AG08396 (cell line): ENCODE results near the gene MSH3.
A peak's percentile ranks its signal among the peaks of the same experiment; 100 is the strongest.
"Not testable (repeated sequence)": the region's sequence is repeated elsewhere in the genome, so short reads cannot be mapped to it uniquely, and the experiment has no call there.

ENCODE experiments used
- DNase-seq: peaks from one replicate; pipeline ENCODE4 v3.0.0; 2012; ENCODE audit warnings: low spot score, mixed read lengths

Gene MSH3

GRCh38 chr5:80853413-80853812, 199.0 kb downstream of the MSH3 start:
- no peak for DNase-seq

- no peak for DNase-seq
Observed at GRCh38 chr5:80854583-80854982, 200.1 kb downstream of the MSH3 start.

- DNase-seq = no peak
Observed at GRCh38 chr5:80860924-80861613, 206.6 kb downstream of the MSH3 start.

- DNase-seq = no peak
Observed at GRCh38 chr5:80863708-80864107, 209.3 kb downstream of the MSH3 start.

- no peak for DNase-seq
Observed at GRCh38 chr5:80864109-80864508, 209.7 kb downstream of the MSH3 start.

- DNase-seq = no peak
Observed at GRCh38 chr5:80864706-80865435, 210.4 kb downstream of the MSH3 start.

- DNase-seq = no peak
Observed at GRCh38 chr5:80865551-80865950, 211.1 kb downstream of the MSH3 start.

GRCh38 chr5:80866371-80866770, 211.9 kb downstream of the MSH3 start:
- DNase-seq = no peak

GRCh38 chr5:80867233-80867632, 212.8 kb downstream of the MSH3 start:
- DNase-seq = no peak

GRCh38 chr5:80870442-80870841, 216.0 kb downstream of the MSH3 start:
- no peak for DNase-seq

- DNase-seq = peak; percentile 45
Observed at GRCh38 chr5:80871541-80871961, 217.1 kb downstream of the MSH3 start.

- no peak for DNase-seq
Observed at GRCh38 chr5:80874162-80874561, 219.7 kb downstream of the MSH3 start.

- no peak for DNase-seq
Observed at GRCh38 chr5:80877592-80877991, 223.1 kb downstream of the MSH3 start.

- no peak for DNase-seq
Observed at GRCh38 chr5:80881726-80882125, 227.3 kb downstream of the MSH3 start.

GRCh38 chr5:80883390-80883789, 228.9 kb downstream of the MSH3 start:
- not testable (repeated sequence) for DNase-seq

GRCh38 chr5:80884086-80884813, 229.8 kb downstream of the MSH3 start:
- DNase-seq = no peak

- DNase-seq = no peak
Observed at GRCh38 chr5:80884929-80885328, 230.5 kb downstream of the MSH3 start.

GRCh38 chr5:80885396-80886000, 231.0 kb downstream of the MSH3 start:
- no peak for DNase-seq

GRCh38 chr5:80894083-80894482, 239.6 kb downstream of the MSH3 start:
- no peak for DNase-seq

GRCh38 chr5:80895523-80895922, 241.1 kb downstream of the MSH3 start:
- no peak for DNase-seq

- not testable (repeated sequence) for DNase-seq
Observed at GRCh38 chr5:80902624-80903023, 248.2 kb downstream of the MSH3 start.

- no peak for DNase-seq
Observed at GRCh38 chr5:80904533-80905187, 250.2 kb downstream of the MSH3 start.
